Measurements from ENCODE around the gene STXBP2.
A peak's percentile ranks its signal among the peaks of the same experiment; 100 is the strongest.
"Not testable (repeated sequence)": the region's sequence is repeated elsewhere in the genome, so short reads cannot be mapped to it uniquely, and the experiment has no call there.

Gene STXBP2

GRCh38 chr19:7635670-7636069 lies 1.2 kb upstream of the STXBP2 start:
- no peak for DNase-seq

GRCh38 chr19:7636317-7636690 lies 606 bp upstream of the STXBP2 start:
- no peak for DNase-seq

GRCh38 chr19:7637374-7638256 lies 705 bp downstream of the STXBP2 start:
- no peak for DNase-seq

- no peak for DNase-seq
Measured at GRCh38 chr19:7638802-7639465, 2.0 kb downstream of the STXBP2 start.

GRCh38 chr19:7639863-7640348 lies 3.0 kb downstream of the STXBP2 start:
- no peak for DNase-seq

GRCh38 chr19:7640803-7641202 lies 3.9 kb downstream of the STXBP2 start:
- no peak for DNase-seq

- no peak for DNase-seq
Measured at GRCh38 chr19:7641290-7642276, 4.7 kb downstream of the STXBP2 start.

- no peak for DNase-seq
Measured at GRCh38 chr19:7642295-7643030, 5.6 kb downstream of the STXBP2 start.

GRCh38 chr19:7643031-7643415 lies 6.1 kb downstream of the STXBP2 start:
- no peak for DNase-seq

GRCh38 chr19:7643629-7644549 lies 7.0 kb downstream of the STXBP2 start:
- DNase-seq = not testable (repeated sequence)

- DNase-seq = no peak
Measured at GRCh38 chr19:7644550-7644877, 7.6 kb downstream of the STXBP2 start.

- no peak for DNase-seq
Measured at GRCh38 chr19:7645163-7645562, 8.3 kb downstream of the STXBP2 start.

GRCh38 chr19:7645656-7646425 lies 8.9 kb downstream of the STXBP2 start:
- DNase-seq = no peak

GRCh38 chr19:7646426-7646700 lies 9.5 kb downstream of the STXBP2 start:
- DNase-seq = no peak

GRCh38 chr19:7647156-7647555 lies 10.2 kb downstream of the STXBP2 start:
- DNase-seq = no peak

GRCh38 chr19:7648265-7649014 lies 11.5 kb downstream of the STXBP2 start:
- DNase-seq = no peak

GRCh38 chr19:7650148-7650547 lies 13.2 kb downstream of the STXBP2 start:
- DNase-seq = no peak

GRCh38 chr19:7652061-7652641 lies 15.2 kb downstream of the STXBP2 start:
- peak; percentile 72 for DNase-seq

GRCh38 chr19:7654401-7654800 lies 17.5 kb downstream of the STXBP2 start:
- DNase-seq = no peak

- DNase-seq = no peak
Measured at GRCh38 chr19:7655581-7655980, 18.7 kb downstream of the STXBP2 start.
